ENCODE measurements around the gene ABCA8.
"Not testable (repeated sequence)": the region's sequence is repeated elsewhere in the genome, so short reads cannot be mapped to it uniquely, and the experiment has no call there.

Gene ABCA8

GRCh38 chr17:68943812-68944182 lies 11.4 kb downstream of the ABCA8 start:
- not testable (repeated sequence) for DNase-seq (ENCODE audit: low spot score)

- no peak for DNase-seq (ENCODE audit: low spot score)
Observed at GRCh38 chr17:68943123-68943811, 11.9 kb downstream of the ABCA8 start.

GRCh38 chr17:68942389-68942788 lies 12.8 kb downstream of the ABCA8 start:
- no peak for DNase-seq (ENCODE audit: low spot score)

- no peak for DNase-seq (ENCODE audit: low spot score)
Observed at GRCh38 chr17:68941761-68942160, 13.4 kb downstream of the ABCA8 start.

GRCh38 chr17:68939195-68939594 lies 16.0 kb downstream of the ABCA8 start:
- no peak for DNase-seq (ENCODE audit: low spot score)

GRCh38 chr17:68937890-68938514 lies 17.2 kb downstream of the ABCA8 start:
- DNase-seq (ENCODE audit: low spot score): no peak

- DNase-seq (ENCODE audit: low spot score): no peak
Observed at GRCh38 chr17:68927516-68927915, 27.7 kb downstream of the ABCA8 start.

GRCh38 chr17:68924793-68925720 lies 30.1 kb downstream of the ABCA8 start:
- DNase-seq (ENCODE audit: low spot score): no peak

GRCh38 chr17:68910789-68911431 lies 44.3 kb downstream of the ABCA8 start:
- no peak for DNase-seq (ENCODE audit: low spot score)

GRCh38 chr17:68910251-68910705 lies 44.9 kb downstream of the ABCA8 start:
- no peak for DNase-seq (ENCODE audit: low spot score)

GRCh38 chr17:68909066-68909465 lies 46.1 kb downstream of the ABCA8 start:
- DNase-seq (ENCODE audit: low spot score): peak; percentile 61

GRCh38 chr17:68908045-68908444 lies 47.1 kb downstream of the ABCA8 start:
- no peak for DNase-seq (ENCODE audit: low spot score)

GRCh38 chr17:68906638-68907037 lies 48.6 kb downstream of the ABCA8 start:
- DNase-seq (ENCODE audit: low spot score): no peak

GRCh38 chr17:68903286-68903685 lies 51.9 kb downstream of the ABCA8 start:
- no peak for DNase-seq (ENCODE audit: low spot score)

- no peak for DNase-seq (ENCODE audit: low spot score)
Observed at GRCh38 chr17:68897557-68897956, 57.6 kb downstream of the ABCA8 start.

GRCh38 chr17:68892658-68893057 lies 62.5 kb downstream of the ABCA8 start:
- DNase-seq (ENCODE audit: low spot score): no peak

- DNase-seq (ENCODE audit: low spot score): no peak
Observed at GRCh38 chr17:68892193-68892592, 63.0 kb downstream of the ABCA8 start.

- DNase-seq (ENCODE audit: low spot score): no peak
Observed at GRCh38 chr17:68886401-68886800, 68.8 kb downstream of the ABCA8 start.

- DNase-seq (ENCODE audit: low spot score): no peak
Observed at GRCh38 chr17:68884888-68885287, 70.3 kb downstream of the ABCA8 start.

- no peak for DNase-seq (ENCODE audit: low spot score)
Observed at GRCh38 chr17:68878226-68878885, 76.8 kb downstream of the ABCA8 start.

- DNase-seq (ENCODE audit: low spot score): no peak
Observed at GRCh38 chr17:68871447-68871846, 83.7 kb downstream of the ABCA8 start.

GRCh38 chr17:68870976-68871375 lies 84.2 kb downstream of the ABCA8 start:
- DNase-seq (ENCODE audit: low spot score): no peak

All from kidney capillary endothelial cell (primary cell).